Measurements from ENCODE around the gene ELP1. TPM values are rescaled to one million over a fixed set of nuclear protein-coding genes. Genes with fewer than 3 reads are reported as not detected.

ELP1 gene
- total RNA-seq, 4 donors from 2014 or later = 7.9 to 18.1 (median 13.3) TPM

DNA sequence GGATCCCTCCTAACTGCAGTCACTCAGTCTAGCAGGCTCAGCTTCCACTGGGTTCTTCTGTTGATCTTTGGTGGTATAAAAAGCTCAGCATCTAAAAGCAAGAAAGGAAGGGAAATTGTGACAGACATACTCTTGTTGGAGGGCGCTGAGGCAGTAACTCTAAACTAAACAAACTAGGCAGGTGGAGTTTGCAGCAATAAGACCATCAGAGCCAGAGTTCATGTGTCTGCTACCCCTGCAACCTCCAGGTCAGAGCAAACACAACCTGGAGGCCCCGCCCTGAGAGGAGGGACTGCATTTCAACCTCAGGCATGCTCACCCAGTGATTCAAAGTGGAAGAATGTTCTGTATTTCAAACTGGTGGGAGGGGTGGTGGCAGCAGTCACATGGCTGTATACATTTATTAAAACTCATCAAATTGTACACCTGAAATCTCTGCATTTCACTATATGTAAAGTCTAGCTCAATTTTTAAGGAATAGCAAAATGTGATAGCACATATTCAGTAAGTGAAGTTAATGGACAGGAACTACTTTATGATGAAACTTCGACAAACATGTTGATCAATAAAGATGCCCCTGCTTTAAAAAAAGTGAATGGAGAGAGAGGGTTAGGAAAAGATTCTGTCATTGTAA lies 64.7 kb downstream of the ELP1 start:
- in situ Hi-C loops (cut with MboI; ENCODE audit: low pct_ligation_motif_present in 1 of 4, low pct_unique_long_range_greater_than_20kb in 1 of 4, low sequenced_read_pairs in 3 of 4) (loop anchor here in 1 of 4 donors (25.0 kb wide), 1 partner anchor 93 kb away; no protein-coding TSS in a partner anchor), intact Hi-C loops (cut with DNase I; ENCODE audit: low total_unique reads) (no loop called here)
- WGBS, 2 donors (ENCODE audit: low coverage in 1 of 2) = 71 to 83% methylated on average over 2 to 3 of the region's 3 CpGs
- no peak overlapping the region for H3K4me3 ChIP-seq
- no peaks in the 10 kb centered on the region for H3K27me3 ChIP-seq
- no peak for TF ChIP-seq EP300 (IDR thresholded peaks at IDR 0.05; ENCODE audit: low read depth)
- TF ChIP-seq POLR2A (IDR thresholded peaks at IDR 0.05) = no peak
- TF ChIP-seq POLR2AphosphoS5 (IDR thresholded peaks at IDR 0.05) = no peak
- no peak for TF ChIP-seq CTCF (IDR thresholded peaks at IDR 0.05)
- peaks cover 0 to 31% (median 12%) of the 10 kb centered on the region in 4 donors for H3K36me3 ChIP-seq
- no peak for DNase-seq
- H3K27ac ChIP-seq = no peak overlapping the region
- no peaks in the 10 kb centered on the region for H3K9me3 ChIP-seq
- no peaks in the 10 kb centered on the region for H3K4me1 ChIP-seq

- Histone ChIP-seq H3K27ac (no peak overlapping the region), H3K9me3 (no peaks in the 10 kb centered on the region), H3K36me3 (peaks cover 0 to 17% (median 5%) of the 10 kb centered on the region in 4 donors), H3K27me3 (no peaks in the 10 kb centered on the region), H3K4me1 (no peaks in the 10 kb centered on the region), H3K4me3 (no peak overlapping the region)
- in situ Hi-C loops (cut with MboI; ENCODE audit: low pct_ligation_motif_present in 1 of 4, low pct_unique_long_range_greater_than_20kb in 1 of 4, low sequenced_read_pairs in 3 of 4) = loop anchor here in 1 of 4 donors (25.0 kb wide), 1 partner anchor 94 kb away; no protein-coding TSS in a partner anchor
- TF ChIP-seq EP300 (IDR thresholded peaks at IDR 0.05; ENCODE audit: low read depth) (no peak), POLR2A (IDR thresholded peaks at IDR 0.05) (no peak), CTCF (IDR thresholded peaks at IDR 0.05) (no peak), POLR2AphosphoS5 (IDR thresholded peaks at IDR 0.05) (no peak)
- intact Hi-C loops (cut with DNase I; ENCODE audit: low total_unique reads) = no loop called here
- no peak for DNase-seq
- 83 to 94% methylated on average over 1 to 4 of the region's 4 CpGs for WGBS, 2 donors (ENCODE audit: low coverage in 1 of 2)
Measured at GRCh38 chr9:108867829-108868228, 66.1 kb downstream of the ELP1 start.

DNA sequence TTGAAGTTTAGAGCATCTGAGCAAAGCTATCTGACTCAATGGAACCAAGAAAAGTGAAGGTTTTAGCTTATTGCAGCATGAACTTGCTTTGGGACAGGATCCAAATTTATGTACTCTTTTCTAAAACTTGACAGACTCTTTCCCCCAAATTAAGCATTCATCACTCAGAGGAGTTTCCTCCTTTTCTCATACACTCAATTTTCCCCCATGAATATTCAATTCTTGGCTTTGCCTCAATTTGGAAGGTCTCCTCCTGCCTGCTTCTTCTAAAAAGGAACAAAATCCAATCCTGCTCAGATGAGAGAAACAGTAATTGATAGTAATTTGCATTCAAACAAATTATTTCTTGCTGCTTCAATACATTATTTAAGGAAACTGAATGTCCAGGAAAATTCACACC lies 66.8 kb downstream of the ELP1 start:
- intact Hi-C loops (cut with DNase I; ENCODE audit: low total_unique reads) = no loop called here
- TF ChIP-seq POLR2A (IDR thresholded peaks at IDR 0.05) (no peak), POLR2AphosphoS5 (IDR thresholded peaks at IDR 0.05) (no peak), CTCF (IDR thresholded peaks at IDR 0.05) (no peak), EP300 (IDR thresholded peaks at IDR 0.05; ENCODE audit: low read depth) (no peak)
- Histone ChIP-seq H3K27me3 (no peaks in the 10 kb centered on the region), H3K36me3 (peaks cover 0 to 13% (median 3%) of the 10 kb centered on the region in 4 donors), H3K4me3 (no peak overlapping the region), H3K9me3 (no peaks in the 10 kb centered on the region), H3K27ac (no peak overlapping the region), H3K4me1 (no peaks in the 10 kb centered on the region)
- in situ Hi-C loops (cut with MboI; ENCODE audit: low pct_ligation_motif_present in 1 of 4, low pct_unique_long_range_greater_than_20kb in 1 of 4, low sequenced_read_pairs in 3 of 4) = loop anchor here in 1 of 4 donors (25.0 kb wide), 1 partner anchor 95 kb away; no protein-coding TSS in a partner anchor
- no peak for DNase-seq

- TF ChIP-seq CTCF (IDR thresholded peaks at IDR 0.05) = no peak
- TF ChIP-seq POLR2AphosphoS5 (IDR thresholded peaks at IDR 0.05) = no peak
- no peak for TF ChIP-seq POLR2A (IDR thresholded peaks at IDR 0.05)
- TF ChIP-seq EP300 (IDR thresholded peaks at IDR 0.05; ENCODE audit: low read depth) = no peak
- Histone ChIP-seq H3K9me3 (no peaks in the 10 kb centered on the region), H3K4me3 (no peak overlapping the region), H3K27me3 (no peaks in the 10 kb centered on the region), H3K36me3 (peaks cover 0 to 4% (median 0%) of the 10 kb centered on the region in 4 donors), H3K4me1 (no peaks in the 10 kb centered on the region), H3K27ac (no peak overlapping the region)
- DNase-seq = no peak
- intact Hi-C loops (cut with DNase I; ENCODE audit: low total_unique reads) (no loop called here), in situ Hi-C loops (cut with MboI; ENCODE audit: low pct_ligation_motif_present in 1 of 4, low pct_unique_long_range_greater_than_20kb in 1 of 4, low sequenced_read_pairs in 3 of 4) (loop anchor here in 1 of 4 donors (25.0 kb wide), 1 partner anchor 96 kb away; no protein-coding TSS in a partner anchor)
- 83 to 95% methylated on average over 1 to 2 of the region's 2 CpGs for WGBS, 2 donors (ENCODE audit: low coverage in 1 of 2)
Measured at GRCh38 chr9:108866001-108866420, 67.9 kb downstream of the ELP1 start.
